GM06990 (cell line): Measurements from ENCODE around the gene APC.

Experiments
- DNase-seq: peaks from one replicate; pipeline ENCODE4 v3.0.0-alpha.2; 2011; ENCODE audit not compliant: insufficient read length; ENCODE audit errors: extremely low read depth
- H3K27me3 ChIP-seq: replicated peaks from 2 replicates; pipeline ENCODE4 v1.6.0; 2011; ENCODE audit warnings: low read length; ENCODE audit not compliant: control insufficient read depth, insufficient read depth
- H3K36me3 ChIP-seq: 2 replicates; pipeline ENCODE4 v1.5.1; 2011; ENCODE audit warnings: low read length; ENCODE audit not compliant: control insufficient read depth, insufficient read depth
- H3K4me3 ChIP-seq: replicated peaks from 2 replicates; pipeline ENCODE4 v1.5.1; 2011; ENCODE audit warnings: low read depth, mild to moderate bottlenecking, control low read depth, low read length
- TF ChIP-seq, protein P1 (sequence below): IDR thresholded peaks from 2 replicates; pipeline ENCODE4 v1.5.1; 2011; ENCODE audit warnings: low read length, control low read depth, mild to moderate bottlenecking, inconsistent platforms; ENCODE audit not compliant: insufficient read depth, poor library complexity, severe bottlenecking

Gene APC

DNA sequence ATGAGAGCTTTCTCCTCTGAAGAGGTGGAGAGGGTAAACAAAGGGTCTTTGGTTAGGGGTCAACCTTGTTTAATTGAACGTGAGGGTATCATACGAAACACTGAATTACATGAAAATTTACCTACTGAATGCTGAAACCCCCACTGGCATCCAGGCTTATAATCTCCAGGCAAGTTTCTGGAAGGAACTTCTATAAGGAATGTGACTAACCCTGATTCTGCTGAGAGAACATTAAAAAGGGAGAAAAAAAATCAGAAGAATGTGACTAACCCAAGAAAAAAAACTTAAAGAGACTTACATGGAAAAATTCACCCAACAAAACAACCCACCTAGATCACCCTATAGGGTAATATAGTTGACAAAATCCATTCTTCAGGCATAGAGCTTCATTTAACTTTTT is 55.5 kb downstream of the APC start:
- DNase-seq, result no peak
- Histone ChIP-seq H3K36me3 (0 out of 2 replicates have a peak, but pooled peaks cover 1% of the 10 kb centered on the region), H3K4me3 (no peak overlapping the region), H3K27me3 (no peaks in the 10 kb centered on the region)
- TF ChIP-seq, protein P1, sequence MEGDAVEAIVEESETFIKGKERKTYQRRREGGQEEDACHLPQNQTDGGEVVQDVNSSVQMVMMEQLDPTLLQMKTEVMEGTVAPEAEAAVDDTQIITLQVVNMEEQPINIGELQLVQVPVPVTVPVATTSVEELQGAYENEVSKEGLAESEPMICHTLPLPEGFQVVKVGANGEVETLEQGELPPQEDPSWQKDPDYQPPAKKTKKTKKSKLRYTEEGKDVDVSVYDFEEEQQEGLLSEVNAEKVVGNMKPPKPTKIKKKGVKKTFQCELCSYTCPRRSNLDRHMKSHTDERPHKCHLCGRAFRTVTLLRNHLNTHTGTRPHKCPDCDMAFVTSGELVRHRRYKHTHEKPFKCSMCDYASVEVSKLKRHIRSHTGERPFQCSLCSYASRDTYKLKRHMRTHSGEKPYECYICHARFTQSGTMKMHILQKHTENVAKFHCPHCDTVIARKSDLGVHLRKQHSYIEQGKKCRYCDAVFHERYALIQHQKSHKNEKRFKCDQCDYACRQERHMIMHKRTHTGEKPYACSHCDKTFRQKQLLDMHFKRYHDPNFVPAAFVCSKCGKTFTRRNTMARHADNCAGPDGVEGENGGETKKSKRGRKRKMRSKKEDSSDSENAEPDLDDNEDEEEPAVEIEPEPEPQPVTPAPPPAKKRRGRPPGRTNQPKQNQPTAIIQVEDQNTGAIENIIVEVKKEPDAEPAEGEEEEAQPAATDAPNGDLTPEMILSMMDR, result no peak

- no peak for DNase-seq
- H3K27me3 ChIP-seq, result no peaks in the 10 kb centered on the region
- no peak overlapping the region for H3K4me3 ChIP-seq
- 0 out of 2 replicates have a peak, but pooled peaks cover 1% of the 10 kb centered on the region for H3K36me3 ChIP-seq
- TF ChIP-seq, protein P1, result no peak
Measured at GRCh38 chr5:112794410-112794809, 56.7 kb downstream of the APC start.

DNA sequence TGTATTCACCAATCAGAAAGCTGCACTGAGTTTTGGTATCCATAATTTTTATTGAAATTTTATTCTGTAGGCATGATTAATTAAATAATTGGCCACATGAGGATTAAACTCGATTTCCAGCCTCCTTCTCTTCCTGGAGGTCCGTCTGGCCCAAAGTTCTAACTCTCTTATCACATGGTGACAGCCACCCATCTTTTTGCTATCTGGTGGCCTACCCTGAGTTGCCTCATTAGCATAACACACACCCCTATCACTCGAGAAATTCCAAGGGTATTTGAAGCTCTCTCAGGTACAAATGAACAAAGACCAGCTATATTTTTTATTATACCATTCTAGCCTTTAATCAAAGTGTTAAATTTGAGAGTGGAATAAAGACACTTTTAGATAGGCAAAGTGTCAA is 57.7 kb downstream of the APC start:
- Histone ChIP-seq H3K36me3 (0 out of 2 replicates have a peak, but pooled peaks cover 1% of the 10 kb centered on the region), H3K27me3 (no peaks in the 10 kb centered on the region), H3K4me3 (no peak overlapping the region)
- DNase-seq, result no peak
- TF ChIP-seq, protein P1, result no peak

GRCh38 chr5:112795944-112796678 is 58.4 kb downstream of the APC start:
- H3K36me3 ChIP-seq, result 0 out of 2 replicates have a peak, but pooled peaks cover 1% of the 10 kb centered on the region
- H3K4me3 ChIP-seq, result no peak overlapping the region
- TF ChIP-seq, protein P1, result no peak
- no peaks in the 10 kb centered on the region for H3K27me3 ChIP-seq
- DNase-seq, result no peak

DNA sequence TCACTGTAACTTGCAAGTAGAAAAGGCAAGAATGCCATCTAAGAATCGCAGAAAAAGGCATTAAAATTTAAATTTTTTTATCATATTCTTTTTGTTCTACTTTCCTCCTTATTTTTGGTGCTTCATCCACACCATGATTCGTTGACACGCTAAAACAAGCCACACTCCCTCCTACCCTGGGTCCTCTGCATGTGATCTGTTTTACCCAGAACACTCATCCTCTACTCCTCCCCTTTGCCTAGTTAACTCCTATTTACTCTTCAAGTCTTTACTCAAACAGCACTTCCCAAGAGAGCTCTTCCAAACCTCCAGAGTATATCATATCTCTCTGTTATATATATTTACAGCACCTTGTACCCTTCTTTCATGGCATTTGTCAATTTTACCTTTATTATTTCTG is 62.0 kb downstream of the APC start:
- no peak overlapping the region for H3K4me3 ChIP-seq
- TF ChIP-seq, protein P1, result no peak
- no peak for DNase-seq
- no peaks in the 10 kb centered on the region for H3K36me3 ChIP-seq
- no peaks in the 10 kb centered on the region for H3K27me3 ChIP-seq
